Neural progenitor cell (in vitro differentiated cells): ENCODE results near the gene UBXN11. TPM values are rescaled to one million over a fixed set of nuclear protein-coding genes. Genes with fewer than 3 reads are reported as not detected.
A peak's percentile ranks its signal among the peaks of the same experiment; 100 is the strongest.

Experiments used
- DNase-seq: peaks from one replicate; pipeline ENCODE4 v3.0.0-alpha.2; 2016; ENCODE audit warnings: low spot score
- H2AFZ ChIP-seq: fragments of 200-600 bp; sonication (generic); replicated peaks from 2 replicates; pipeline ENCODE4 v1.6.1; 2016; ENCODE audit warnings: antibody characterized with exemption
- H3F3A ChIP-seq: fragments of 200-600 bp; sonication (generic); 2 replicates; pipeline ENCODE4 v1.6.1; 2016; ENCODE audit warnings: antibody characterized with exemption, low read depth
- H3K27ac ChIP-seq: fragments of 200-600 bp; sonication (generic); 2 replicates; pipeline ENCODE4 v1.5.1; 2016; ENCODE audit warnings: mild to moderate bottlenecking
- H3K27me3 ChIP-seq: fragments of 200-600 bp; sonication (generic); 2 replicates; pipeline ENCODE4 v1.6.1; 2016; ENCODE audit warnings: mild to moderate bottlenecking, moderate library complexity
- H3K36me3 ChIP-seq: fragments of 200-600 bp; sonication (generic); 2 replicates; pipeline ENCODE4 v1.5.1; 2016
- H3K4me1 ChIP-seq: fragments of 200-600 bp; sonication (generic); 2 replicates; pipeline ENCODE4 v1.6.1; 2016; ENCODE audit warnings: mixed run types
- H3K4me2 ChIP-seq: fragments of 200-600 bp; sonication (generic); 2 replicates; pipeline ENCODE4 v1.6.1; 2016
- H3K4me3 ChIP-seq: fragments of 200-600 bp; sonication (generic); 2 replicates; pipeline ENCODE4 v1.5.1; 2016
- H3K79me2 ChIP-seq: fragments of 200-600 bp; sonication (generic); 2 replicates; pipeline ENCODE4 v1.6.1; 2016; ENCODE audit warnings: low read depth
- H3K9ac ChIP-seq: fragments of 200-600 bp; sonication (generic); 2 replicates; pipeline ENCODE4 v1.6.1; 2016
- H3K9me3 ChIP-seq: fragments of 200-600 bp; sonication (generic); 2 replicates; pipeline ENCODE4 v1.5.1; 2016; ENCODE audit warnings: low read depth
- H4K20me1 ChIP-seq: fragments of 200-600 bp; sonication (generic); 2 replicates; pipeline ENCODE4 v1.6.1; 2016; ENCODE audit warnings: low read depth
- H3K27ac Mint-ChIP-seq: 3 replicates; pipeline ENCODE4 v1.8.0; 2021; ENCODE audit warnings: mixed read lengths
- H3K27me3 Mint-ChIP-seq: 2 replicates; pipeline ENCODE4 v1.8.0; 2022; ENCODE audit warnings: low read depth, mild to moderate bottlenecking, inconsistent platforms, moderate library complexity, mixed read lengths; ENCODE audit not compliant: insufficient read depth
- H3K36me3 Mint-ChIP-seq: 3 replicates; pipeline ENCODE4 v1.8.0; 2021; ENCODE audit warnings: mixed read lengths
- H3K4me1 Mint-ChIP-seq: 3 replicates; pipeline ENCODE4 v1.8.0; 2021; ENCODE audit warnings: mixed read lengths
- H3K4me3 Mint-ChIP-seq: 3 replicates; pipeline ENCODE4 v1.8.0; 2021; ENCODE audit warnings: mild to moderate bottlenecking, moderate library complexity, mixed read lengths
- H3K9me3 Mint-ChIP-seq: 3 replicates; pipeline ENCODE4 v1.8.0; 2020; ENCODE audit warnings: mixed read lengths
- CTCF ChIP-seq: fragments of 200-600 bp; sonication (generic); IDR thresholded peaks from 2 replicates; pipeline ENCODE4 v1.5.1; 2017; ENCODE audit warnings: antibody characterized with exemption, mild to moderate bottlenecking
- EZH2 ChIP-seq: fragments of 200-600 bp; sonication (generic); IDR thresholded peaks from 2 replicates; pipeline ENCODE4 v1.6.1; 2017; ENCODE audit warnings: antibody characterized with exemption, mild to moderate bottlenecking, moderate library complexity
- EZH2phosphoT487 ChIP-seq: fragments of 200-600 bp; sonication (generic); IDR thresholded peaks from 2 replicates; pipeline ENCODE4 v1.6.1; 2017; ENCODE audit warnings: antibody characterized with exemption
- total RNA-seq: library from RNA; depleted of rRNA; stranded (reverse); fragments of >200 nt; gene quantifications from 2 replicates; pipeline ENCODE4 v1.2.3, GENCODE V29; 2015; ENCODE audit warnings: low replicate concordance

The UBXN11 gene
- total RNA-seq, 1 donor from 2014 or later: 5.9 TPM

- Histone ChIP-seq H3K36me3 (no peaks in the 10 kb centered on the region), H4K20me1 (no peaks in the 10 kb centered on the region), H3K79me2 (peaks cover 10% of the 10 kb centered on the region), H3K4me1 (peaks cover 29% of the 10 kb centered on the region), H3K4me3 (no peak overlapping the region), H3K27me3 (no peaks in the 10 kb centered on the region), H3K27ac (no peak overlapping the region), H3K9me3 (no peaks in the 10 kb centered on the region), H3F3A (peaks cover 22% of the 10 kb centered on the region), H3K4me2 (no peak overlapping the region), H3K9ac (no peak overlapping the region), H2AFZ (no peak overlapping the region)
- Mint-ChIP-seq H3K27me3 (peaks cover 10% of the 10 kb centered on the region), H3K4me1 (peaks cover 43% of the 10 kb centered on the region), H3K36me3 (no peaks in the 10 kb centered on the region), H3K4me3 (peak overlapping the region; percentile 12), H3K27ac (no peak overlapping the region), H3K9me3 (no peaks in the 10 kb centered on the region)
- TF ChIP-seq EZH2phosphoT487 (no peak), EZH2 (no peak), CTCF (no peak)
- no peak for DNase-seq
These were observed 32.2 kb upstream of the UBXN11 start for GRCh38 chr1:26338670-26339069.

GRCh38 chr1:26337625-26338024, 31.2 kb upstream of the UBXN11 start:
- Mint-ChIP-seq H3K27ac (no peak overlapping the region), H3K36me3 (no peaks in the 10 kb centered on the region), H3K4me3 (peak overlapping the region; percentile 77), H3K27me3 (peaks cover 9% of the 10 kb centered on the region), H3K9me3 (no peaks in the 10 kb centered on the region), H3K4me1 (peaks cover 43% of the 10 kb centered on the region)
- no peak overlapping the region for H3K9ac ChIP-seq
- H2AFZ ChIP-seq: no peak overlapping the region
- no peaks in the 10 kb centered on the region for H3K36me3 ChIP-seq
- H3K4me1 ChIP-seq: peaks cover 29% of the 10 kb centered on the region
- no peak for DNase-seq
- TF ChIP-seq EZH2 (no peak), CTCF (no peak), EZH2phosphoT487 (no peak)
- H3F3A ChIP-seq: peaks cover 22% of the 10 kb centered on the region
- no peaks in the 10 kb centered on the region for H4K20me1 ChIP-seq
- no peaks in the 10 kb centered on the region for H3K9me3 ChIP-seq
- H3K27ac ChIP-seq: no peak overlapping the region
- H3K4me2 ChIP-seq: peak overlapping the region; percentile 28
- H3K27me3 ChIP-seq: no peaks in the 10 kb centered on the region
- H3K79me2 ChIP-seq: peaks cover 10% of the 10 kb centered on the region
- no peak overlapping the region for H3K4me3 ChIP-seq

- H2AFZ ChIP-seq: no peak overlapping the region
- H3K4me3 ChIP-seq: no peak overlapping the region
- peak overlapping the region; percentile 28 for H3K4me2 ChIP-seq
- peaks cover 29% of the 10 kb centered on the region for H3K4me1 ChIP-seq
- no peak for DNase-seq
- peaks cover 43% of the 10 kb centered on the region for H3K4me1 Mint-ChIP-seq
- H3F3A ChIP-seq: peaks cover 22% of the 10 kb centered on the region
- H3K27ac ChIP-seq: no peak overlapping the region
- peaks cover 10% of the 10 kb centered on the region for H3K79me2 ChIP-seq
- H3K27me3 ChIP-seq: no peaks in the 10 kb centered on the region
- TF ChIP-seq EZH2phosphoT487 (no peak), EZH2 (no peak), CTCF (no peak)
- no peak overlapping the region for H3K9ac ChIP-seq
- H3K9me3 Mint-ChIP-seq: no peaks in the 10 kb centered on the region
- H3K4me3 Mint-ChIP-seq: peak overlapping the region; percentile 77
- no peaks in the 10 kb centered on the region for H3K36me3 Mint-ChIP-seq
- no peak overlapping the region for H3K27ac Mint-ChIP-seq
- peaks cover 9% of the 10 kb centered on the region for H3K27me3 Mint-ChIP-seq
- no peaks in the 10 kb centered on the region for H3K9me3 ChIP-seq
- H3K36me3 ChIP-seq: no peaks in the 10 kb centered on the region
- H4K20me1 ChIP-seq: no peaks in the 10 kb centered on the region
These were observed 30.7 kb upstream of the UBXN11 start for GRCh38 chr1:26337206-26337535.
